ENCODE results near the gene ZNF80. TPM values are rescaled to one million over a fixed set of nuclear protein-coding genes. Genes with fewer than 3 reads are reported as not detected.

ZNF80 gene
- total and polyA plus RNA-seq, 2 of the 13 experiments (the other 11 are each of a cell fraction or from before 2014, with no cell fraction given): not detected

GRCh38 chr3:114231616-114232015, 5.8 kb downstream of the ZNF80 start:
- no peak overlapping the region for H3K27ac ChIP-seq (ENCODE audit: extremely low read length, insufficient read depth, low read length)
- no peaks in the 10 kb centered on the region for H4K20me1 ChIP-seq (ENCODE audit: insufficient read depth, low read length)
- no peak overlapping the region for H3K4me2 ChIP-seq (ENCODE audit: low read depth, low read length)
- BruUV-seq (replicated peaks): no TSS peak
- in situ Hi-C loops (cut with HindIII; ENCODE audit: extremely low pct_ligation_motif_present, low pct_unique_long_range_greater_than_20kb) (no loop called here), intact Hi-C loops (cut with micrococcal nuclease; ENCODE audit: unreplicated experiment) (no loop called here)
- FAIRE-seq: no peak
- no peaks in the 10 kb centered on the region for H3K79me2 ChIP-seq (ENCODE audit: insufficient read depth, low read length)
- no peak for DNase-seq (ENCODE audit: low spot score)
- H3K4me3 ChIP-seq (replicated peaks in 1 of 3; ENCODE audit: insufficient read depth in 1 of 3, low read depth in 2 of 3, low read length in 3 of 3): no peak overlapping the region
- peaks cover 2 to 4% of the 10 kb centered on the region in 2 experiments; a peak in 2 of 5 replicates for H3K27me3 ChIP-seq (ENCODE audit: control insufficient read depth in 1 of 2, insufficient read depth in 2 of 2, low read length in 2 of 2)
- ChIA-PET POLR2A (no interaction called here), CTCF (ENCODE audit: low intra/inter-chr PET ratio, low total read pairs) (no interaction called here)
- H2AFZ ChIP-seq (ENCODE audit: low read length): no peak overlapping the region
- no peaks in the 10 kb centered on the region for H3K9me3 ChIP-seq (ENCODE audit: low read length)
- no peak overlapping the region for H3K9ac ChIP-seq (ENCODE audit: insufficient read depth, low read depth, low read length)
- ATAC-seq: no peak
- TF ChIP-seq TRAFD1 (CRISPR knock-in tag; IDR thresholded peaks at IDR 0.05; ENCODE audit: borderline replicate concordance) (no peak), SOX5 (CRISPR knock-in tag; IDR thresholded peaks at IDR 0.05; ENCODE audit: borderline replicate concordance) (no peak), RFXAP (CRISPR knock-in tag; IDR thresholded peaks at IDR 0.05; ENCODE audit: borderline replicate concordance) (no peak), NONO (IDR thresholded peaks at IDR 0.05) (no peak), NONO (CRISPR knock-in tag; conservative IDR thresholded peaks at IDR 0.05) (no peak), PLSCR1 (CRISPR knock-in tag; IDR thresholded peaks at IDR 0.05; ENCODE audit: borderline replicate concordance) (no peak), ZBTB34 (CRISPR knock-in tag; IDR thresholded peaks at IDR 0.05) (no peak)
- no peaks in the 10 kb centered on the region for H3K4me1 ChIP-seq (ENCODE audit: insufficient read depth, low read length)
- WGBS (ENCODE audit: low lambda C conversion rate): 0% methylated on average over 1 of the region's 3 CpGs
- H3K36me3 ChIP-seq (replicated peaks in 1 of 2; ENCODE audit: control insufficient read depth in 1 of 2, insufficient read depth in 2 of 2, low read length in 2 of 2): no peaks in the 10 kb centered on the region

Measured in HepG2 (cell line).